ENCODE results near the gene GLP2R.

GRCh38 chr17:9897372-9897968 lies 71.7 kb downstream of the GLP2R start:
- TF ChIP-seq POLR2A (IDR thresholded peaks at IDR 0.05) (no peak), CTCF (IDR thresholded peaks at IDR 0.05 in 4 of 5, conservative IDR thresholded peaks at IDR 0.05 in 1 of 5) (no peak)

All from gastrocnemius medialis (tissue), 4 donors.